CD4-positive, CD25-positive, alpha-beta regulatory T cell (primary cell): ENCODE results near the gene CACNB2. TPM values are rescaled to one million over a fixed set of nuclear protein-coding genes. Genes with fewer than 3 reads are reported as not detected.

Experiments used
- ATAC-seq, 2 donors: fragments of 150-1000 bp; cut with Tn5 transposase; one replicate each; pipeline ENCODE4 v1.10.0; 2021; ENCODE audit warnings: low read depth in 2 of 2, moderate number of reproducible peaks in 2 of 2, moderate library complexity in 1 of 2
- DNase-seq, 3 donors: peaks; one replicate each; pipeline versions ENCODE4 v3.0.0 to v3.0.0-alpha.2; 2012 to 2022; ENCODE audit warnings: mixed read lengths in 1 of 3
- H3K27ac ChIP-seq: one replicate; pipeline ENCODE4 v1.7.0; 2013; ENCODE audit warnings: mild to moderate bottlenecking, low read length; ENCODE audit not compliant: insufficient read depth, poor library complexity, severe bottlenecking
- H3K27me3 ChIP-seq: one replicate; pipeline ENCODE4 v1.7.0; 2013; ENCODE audit warnings: low read length; ENCODE audit not compliant: control insufficient read depth, insufficient read depth
- H3K36me3 ChIP-seq: one replicate; pipeline ENCODE4 v1.7.0; 2013; ENCODE audit warnings: mild to moderate bottlenecking, low read length, moderate library complexity; ENCODE audit not compliant: control insufficient read depth, insufficient read depth
- H3K4me1 ChIP-seq: 2 replicates; pipeline ENCODE4 v1.7.0; 2013; ENCODE audit warnings: mild to moderate bottlenecking, low read length; ENCODE audit not compliant: insufficient read depth, control insufficient read depth, poor library complexity, severe bottlenecking
- H3K4me3 ChIP-seq: one replicate; pipeline ENCODE4 v1.7.0; 2013; ENCODE audit warnings: low read depth, mild to moderate bottlenecking, low read length, moderate library complexity
- H3K9me3 ChIP-seq, 2 experiments: 1 replicate in 1 of 2; 2 replicates in 1 of 2; pipeline ENCODE4 v1.7.0; 2013; ENCODE audit warnings: low read length in 2 of 2, mild to moderate bottlenecking in 1 of 2, moderate library complexity in 1 of 2; ENCODE audit not compliant: control insufficient read depth in 2 of 2
- H3K27ac Mint-ChIP-seq, 3 donors: one replicate each; pipeline ENCODE4 v1.8.0; 2020 to 2022; ENCODE audit warnings: mild to moderate bottlenecking in 3 of 3, mixed read lengths in 3 of 3, moderate library complexity in 2 of 3
- H3K27me3 Mint-ChIP-seq: one replicate; pipeline ENCODE4 v1.8.0; 2022; ENCODE audit warnings: mild to moderate bottlenecking, mixed read lengths
- H3K36me3 Mint-ChIP-seq: one replicate; pipeline ENCODE4 v1.8.0; 2020; ENCODE audit warnings: mixed read lengths
- H3K4me1 Mint-ChIP-seq, 4 donors: one replicate each; pipeline ENCODE4 v1.8.0; 2020 to 2022; ENCODE audit warnings: mixed read lengths in 4 of 4, mild to moderate bottlenecking in 1 of 4
- H3K4me3 Mint-ChIP-seq, 4 donors: one replicate each; pipeline ENCODE4 v1.8.0; 2020 to 2022; ENCODE audit warnings: mild to moderate bottlenecking in 4 of 4, mixed read lengths in 4 of 4, moderate library complexity in 3 of 4
- H3K9me3 Mint-ChIP-seq, 7 donors: one replicate each; pipeline ENCODE4 v1.8.0; 2020 to 2022; ENCODE audit warnings: mixed read lengths in 7 of 7, mild to moderate bottlenecking in 3 of 7, moderate library complexity in 2 of 7
- polyA plus RNA-seq, 4 donors: library from polyadenylated mRNA; unstranded; fragments of 300-500 nt; fragmentation: Illumina TruSeq; gene quantifications; one replicate each; pipeline ENCODE4 v1.2.3, GENCODE V29; 2021
- total RNA-seq: library from RNA; stranded (reverse); gene quantifications from one replicate; pipeline ENCODE4 v1.2.3, GENCODE V29; 2022

Gene CACNB2
- total and polyA plus RNA-seq, 5 donors from 2014 or later: 0.39 to 0.80 (median 0.49) TPM

DNA sequence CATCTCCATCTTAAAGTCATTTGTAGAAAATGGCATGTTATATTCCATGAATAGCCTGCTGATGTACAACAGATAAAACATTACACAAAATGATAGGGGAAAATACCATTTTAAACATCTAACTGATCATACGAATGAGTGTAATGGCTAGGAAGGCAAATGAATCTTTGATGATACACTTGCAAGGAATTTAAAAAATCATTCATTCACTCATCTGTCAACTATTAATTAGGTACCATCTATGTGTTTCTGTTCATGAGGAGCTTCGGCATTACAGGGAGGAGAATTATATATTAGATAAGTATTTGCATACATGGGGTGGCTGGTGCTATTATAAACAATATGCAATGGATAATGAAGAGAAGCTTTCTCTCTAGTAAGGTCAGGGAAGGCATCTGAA lies 183.7 kb downstream of the CACNB2 start:
- H3K9me3 Mint-ChIP-seq: peaks cover 0 to 1% (median 0%) of the 10 kb centered on the region in 7 donors
- no peak overlapping the region for H3K27ac Mint-ChIP-seq
- Histone ChIP-seq H3K4me3 (no peak overlapping the region), H3K27me3 (no peaks in the 10 kb centered on the region), H3K27ac (no peak overlapping the region), H3K9me3 (no peaks in the 10 kb centered on the region), H3K4me1 (no peaks in the 10 kb centered on the region), H3K36me3 (no peaks in the 10 kb centered on the region)
- H3K36me3 Mint-ChIP-seq: no peaks in the 10 kb centered on the region
- H3K4me1 Mint-ChIP-seq: no peaks in the 10 kb centered on the region
- no peaks in the 10 kb centered on the region for H3K27me3 Mint-ChIP-seq
- DNase-seq (no peak), ATAC-seq (no peak)
- no peak overlapping the region for H3K4me3 Mint-ChIP-seq

DNA sequence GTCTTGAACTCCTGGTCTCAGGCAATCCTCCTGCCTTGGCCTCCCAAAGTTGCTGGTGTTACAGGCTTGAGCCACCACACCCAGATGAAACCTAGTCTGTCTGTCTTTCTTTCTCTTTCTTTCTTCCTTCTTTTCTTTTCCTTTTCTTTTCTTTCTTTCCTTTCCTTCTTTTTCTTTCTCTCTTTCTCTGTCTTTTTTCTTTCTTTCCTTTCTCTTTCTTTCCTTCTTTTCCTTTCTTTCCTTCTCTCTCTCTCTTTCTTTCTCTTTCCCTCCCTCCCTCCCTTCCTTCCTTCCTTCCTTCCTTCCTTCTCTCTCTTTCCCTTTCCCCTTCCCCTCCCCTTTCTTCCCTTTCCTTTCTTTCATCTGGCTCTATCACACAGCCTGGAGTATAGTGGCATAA lies 185.2 kb downstream of the CACNB2 start:
- no peaks in the 10 kb centered on the region for H3K4me1 Mint-ChIP-seq
- H3K4me3 Mint-ChIP-seq: no peak overlapping the region
- Histone ChIP-seq H3K27ac (no peak overlapping the region), H3K27me3 (no peaks in the 10 kb centered on the region), H3K36me3 (no peaks in the 10 kb centered on the region), H3K9me3 (no peaks in the 10 kb centered on the region), H3K4me3 (no peak overlapping the region), H3K4me1 (no peaks in the 10 kb centered on the region)
- no peaks in the 10 kb centered on the region for H3K9me3 Mint-ChIP-seq
- no peak for ATAC-seq
- H3K27ac Mint-ChIP-seq: no peak overlapping the region
- H3K36me3 Mint-ChIP-seq: no peaks in the 10 kb centered on the region
- no peak for DNase-seq
- H3K27me3 Mint-ChIP-seq: no peaks in the 10 kb centered on the region

DNA sequence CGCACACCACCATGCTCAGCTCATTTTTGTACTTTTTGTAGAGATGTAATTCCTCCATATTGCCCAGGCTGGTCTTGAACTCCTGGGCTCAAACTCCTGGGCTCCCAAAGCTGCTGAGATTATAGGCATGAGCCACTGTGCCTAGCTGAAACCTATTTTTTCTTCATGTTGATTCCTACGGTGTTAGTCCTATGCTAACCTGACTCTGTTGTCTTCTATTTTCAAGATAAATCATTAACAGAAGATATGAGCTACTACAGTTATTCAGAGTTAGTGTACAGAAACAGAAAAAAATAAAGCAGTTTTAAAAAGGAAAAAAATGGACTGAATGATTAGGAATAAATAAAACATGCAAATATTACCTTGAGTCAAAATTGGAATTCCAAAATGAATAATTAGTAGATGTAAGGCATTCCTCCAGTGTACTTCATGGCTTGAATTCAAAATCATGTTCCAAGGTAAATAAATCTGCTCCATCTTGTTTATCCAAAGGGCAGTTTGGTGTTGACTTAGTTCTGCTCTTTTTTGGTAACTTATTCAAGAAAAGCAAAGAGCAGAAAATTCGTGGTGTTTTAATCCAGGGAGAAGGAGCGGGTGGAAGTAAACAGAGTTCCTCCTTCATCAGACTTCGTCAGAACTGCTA lies 185.8 kb downstream of the CACNB2 start:
- H3K27me3 ChIP-seq: no peaks in the 10 kb centered on the region
- no peak for ATAC-seq
- H3K4me1 ChIP-seq: no peaks in the 10 kb centered on the region
- no peaks in the 10 kb centered on the region for H3K36me3 ChIP-seq
- Mint-ChIP-seq H3K9me3 (no peaks in the 10 kb centered on the region), H3K27ac (no peak overlapping the region), H3K4me1 (no peaks in the 10 kb centered on the region), H3K27me3 (no peaks in the 10 kb centered on the region), H3K4me3 (no peak overlapping the region), H3K36me3 (no peaks in the 10 kb centered on the region)
- DNase-seq: no peak
- H3K4me3 ChIP-seq: no peak overlapping the region
- no peaks in the 10 kb centered on the region for H3K9me3 ChIP-seq
- H3K27ac ChIP-seq: no peak overlapping the region

DNA sequence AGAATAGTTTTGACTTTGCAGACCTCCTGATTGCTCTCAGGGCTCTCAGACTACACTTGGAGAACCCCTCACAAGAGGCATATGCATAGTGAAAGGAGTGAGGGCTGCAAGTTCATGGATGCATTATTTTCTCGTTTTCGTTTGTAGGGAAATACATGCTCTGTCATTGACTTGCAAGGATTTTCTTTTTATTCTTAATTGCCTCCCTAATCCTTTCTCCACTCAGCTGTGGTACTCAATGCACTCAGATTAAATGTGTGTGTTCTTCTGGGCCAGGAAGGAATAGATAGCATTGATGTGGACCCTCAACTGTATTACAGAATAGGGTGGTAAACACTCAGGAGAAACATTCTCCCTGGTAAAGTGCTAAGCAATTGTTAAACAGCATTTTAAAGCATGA lies 188.7 kb downstream of the CACNB2 start:
- Histone ChIP-seq H3K36me3 (no peaks in the 10 kb centered on the region), H3K4me3 (no peak overlapping the region), H3K27ac (no peak overlapping the region), H3K4me1 (no peaks in the 10 kb centered on the region), H3K9me3 (no peaks in the 10 kb centered on the region), H3K27me3 (no peaks in the 10 kb centered on the region)
- Mint-ChIP-seq H3K27me3 (no peaks in the 10 kb centered on the region), H3K36me3 (no peaks in the 10 kb centered on the region), H3K9me3 (no peaks in the 10 kb centered on the region), H3K4me1 (no peaks in the 10 kb centered on the region), H3K27ac (no peak overlapping the region), H3K4me3 (no peak overlapping the region)
- no peak for ATAC-seq
- DNase-seq: no peak

DNA sequence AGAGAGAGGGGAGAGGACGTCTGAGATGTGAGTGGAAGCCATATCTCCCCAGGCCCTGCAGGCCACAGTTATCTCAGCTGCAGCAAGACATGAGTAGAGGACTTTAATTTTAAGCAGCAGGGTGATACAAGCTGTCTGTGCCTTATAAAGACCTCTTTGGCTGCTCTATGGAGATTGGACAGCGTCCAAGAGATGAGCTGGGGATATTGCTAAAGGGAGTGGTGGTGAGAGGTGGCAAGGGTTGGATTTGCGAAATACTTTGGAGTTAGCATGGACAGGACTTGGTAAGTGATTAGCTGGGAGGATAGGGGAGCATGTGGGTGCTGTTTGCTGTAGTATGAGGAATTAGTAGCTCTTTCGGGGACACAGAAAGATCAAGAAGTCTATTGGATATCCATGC lies 191.8 kb downstream of the CACNB2 start:
- H3K36me3 ChIP-seq: no peaks in the 10 kb centered on the region
- DNase-seq: no peak
- no peak overlapping the region for H3K27ac Mint-ChIP-seq
- no peaks in the 10 kb centered on the region for H3K27me3 Mint-ChIP-seq
- no peaks in the 10 kb centered on the region for H3K9me3 ChIP-seq
- peaks cover 0 to 2% (median 0%) of the 10 kb centered on the region in 7 donors for H3K9me3 Mint-ChIP-seq
- no peaks in the 10 kb centered on the region for H3K4me1 Mint-ChIP-seq
- no peak overlapping the region for H3K27ac ChIP-seq
- H3K4me1 ChIP-seq: no peaks in the 10 kb centered on the region
- H3K4me3 ChIP-seq: no peak overlapping the region
- H3K4me3 Mint-ChIP-seq: no peak overlapping the region
- no peak for ATAC-seq
- no peaks in the 10 kb centered on the region for H3K27me3 ChIP-seq
- no peaks in the 10 kb centered on the region for H3K36me3 Mint-ChIP-seq

DNA sequence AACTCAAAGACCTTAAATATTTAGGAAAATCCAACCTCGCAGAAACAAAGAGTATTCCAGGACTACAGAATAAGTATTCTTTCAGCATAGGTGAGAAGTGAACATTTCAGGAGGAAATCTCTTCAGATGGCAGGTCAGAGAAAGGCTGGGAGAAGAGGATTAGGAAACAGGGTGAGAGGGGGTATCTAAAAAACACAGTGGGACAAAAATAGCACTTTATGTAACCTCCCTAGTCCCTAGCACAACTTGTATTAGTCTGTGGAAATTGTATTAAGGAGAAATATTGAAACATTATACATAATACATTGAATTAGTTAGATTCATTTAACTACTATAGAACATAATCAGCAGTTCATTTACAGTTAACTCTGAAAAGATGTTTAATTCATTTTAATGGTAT lies 192.3 kb downstream of the CACNB2 start:
- Mint-ChIP-seq H3K27me3 (no peaks in the 10 kb centered on the region), H3K27ac (no peak overlapping the region)

DNA sequence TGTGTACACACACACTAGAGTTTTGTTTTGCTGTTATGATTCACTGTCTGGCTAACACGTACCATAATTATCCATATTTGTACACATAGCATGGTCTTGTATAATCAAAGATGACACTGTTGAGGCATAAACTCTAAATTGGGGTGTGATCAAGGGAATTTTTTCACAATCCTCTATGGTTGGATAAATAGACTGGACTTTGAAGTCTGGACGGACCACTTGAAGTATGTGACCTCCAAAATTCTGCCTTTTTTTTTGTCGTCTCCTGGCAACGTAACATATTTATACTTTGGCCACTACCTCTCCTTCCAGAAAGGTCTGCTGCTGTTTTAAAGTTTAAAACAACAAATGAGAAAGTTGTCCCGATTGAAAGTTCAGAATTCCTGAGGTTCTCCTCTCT lies 193.4 kb downstream of the CACNB2 start:
- H3K27me3 ChIP-seq: no peaks in the 10 kb centered on the region
- no peak overlapping the region for H3K4me3 ChIP-seq
- peaks cover 0 to 3% (median 0%) of the 10 kb centered on the region in 7 donors for H3K9me3 Mint-ChIP-seq
- no peak overlapping the region for H3K27ac ChIP-seq
- ATAC-seq (no peak), DNase-seq (no peak)
- H3K36me3 Mint-ChIP-seq: no peaks in the 10 kb centered on the region
- H3K27me3 Mint-ChIP-seq: no peaks in the 10 kb centered on the region
- H3K27ac Mint-ChIP-seq: no peak overlapping the region
- H3K36me3 ChIP-seq: no peaks in the 10 kb centered on the region
- no peaks in the 10 kb centered on the region for H3K4me1 Mint-ChIP-seq
- H3K4me3 Mint-ChIP-seq: no peak overlapping the region
- H3K9me3 ChIP-seq: no peaks in the 10 kb centered on the region
- no peaks in the 10 kb centered on the region for H3K4me1 ChIP-seq

More for the DNA sequence above, 192.3 kb downstream of the CACNB2 start:
- ATAC-seq: no peak
- H3K9me3 ChIP-seq: no peaks in the 10 kb centered on the region
- H3K4me3 ChIP-seq: no peak overlapping the region
- no peak overlapping the region for H3K27ac ChIP-seq
- no peaks in the 10 kb centered on the region for H3K27me3 ChIP-seq
- H3K9me3 Mint-ChIP-seq: peaks cover 0 to 3% (median 0%) of the 10 kb centered on the region in 7 donors
- no peak for DNase-seq
- no peaks in the 10 kb centered on the region for H3K4me1 Mint-ChIP-seq
- no peaks in the 10 kb centered on the region for H3K36me3 Mint-ChIP-seq
- no peaks in the 10 kb centered on the region for H3K4me1 ChIP-seq
- H3K36me3 ChIP-seq: no peaks in the 10 kb centered on the region
- no peak overlapping the region for H3K4me3 Mint-ChIP-seq

DNA sequence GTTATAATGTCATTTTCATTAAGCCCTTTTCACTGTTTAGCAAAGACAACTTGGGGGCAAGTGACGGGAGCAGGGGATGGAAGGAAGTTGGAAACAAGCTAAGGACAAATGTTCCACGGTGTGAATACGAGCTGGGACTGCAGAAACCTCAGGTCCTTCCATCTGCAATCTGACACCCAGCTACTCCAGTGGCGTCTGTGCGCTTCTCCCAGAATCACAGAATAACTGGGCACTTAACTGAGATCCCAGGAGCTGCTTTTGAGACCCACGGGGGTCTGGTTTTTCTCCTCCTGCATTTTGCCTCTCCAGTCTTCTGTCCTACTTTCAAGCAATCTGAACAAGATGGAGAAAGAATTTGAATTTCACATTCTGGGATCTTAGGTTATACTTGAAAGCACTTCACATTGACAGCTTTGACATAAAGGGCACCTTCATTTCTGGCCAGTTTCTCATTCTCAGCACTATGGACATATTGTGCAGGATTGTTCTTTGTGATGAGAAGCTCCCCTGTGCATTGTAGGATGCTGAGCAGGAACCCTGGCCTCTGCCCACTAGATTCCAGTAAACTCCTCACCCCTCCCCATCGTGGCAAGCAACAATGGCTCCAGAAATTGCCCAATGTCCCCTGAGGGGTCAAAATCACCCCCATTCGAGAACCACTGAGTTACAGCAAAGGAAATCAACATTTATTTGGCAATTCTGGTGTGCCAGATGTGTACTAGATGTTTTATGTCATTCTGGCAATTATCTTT lies 194.1 kb downstream of the CACNB2 start:
- Histone ChIP-seq H3K27ac (no peak overlapping the region), H3K4me3 (no peak overlapping the region), H3K4me1 (no peaks in the 10 kb centered on the region), H3K9me3 (no peaks in the 10 kb centered on the region), H3K36me3 (no peaks in the 10 kb centered on the region), H3K27me3 (no peaks in the 10 kb centered on the region)
- Mint-ChIP-seq H3K4me3 (no peak overlapping the region), H3K36me3 (no peaks in the 10 kb centered on the region), H3K4me1 (no peaks in the 10 kb centered on the region), H3K9me3 (peaks cover 0 to 3% (median 0%) of the 10 kb centered on the region in 7 donors), H3K27me3 (no peaks in the 10 kb centered on the region), H3K27ac (no peak overlapping the region)
- ATAC-seq (no peak), DNase-seq (no peak)
